IPS-NIHi7 (cell line): ENCODE measurements around the gene DRAP1.

Experiments used
- DNase-seq: peaks from one replicate; pipeline ENCODE4 v3.0.0; 2012; ENCODE audit warnings: mixed read lengths; ENCODE audit errors: extremely low spot score

DRAP1 gene

DNA sequence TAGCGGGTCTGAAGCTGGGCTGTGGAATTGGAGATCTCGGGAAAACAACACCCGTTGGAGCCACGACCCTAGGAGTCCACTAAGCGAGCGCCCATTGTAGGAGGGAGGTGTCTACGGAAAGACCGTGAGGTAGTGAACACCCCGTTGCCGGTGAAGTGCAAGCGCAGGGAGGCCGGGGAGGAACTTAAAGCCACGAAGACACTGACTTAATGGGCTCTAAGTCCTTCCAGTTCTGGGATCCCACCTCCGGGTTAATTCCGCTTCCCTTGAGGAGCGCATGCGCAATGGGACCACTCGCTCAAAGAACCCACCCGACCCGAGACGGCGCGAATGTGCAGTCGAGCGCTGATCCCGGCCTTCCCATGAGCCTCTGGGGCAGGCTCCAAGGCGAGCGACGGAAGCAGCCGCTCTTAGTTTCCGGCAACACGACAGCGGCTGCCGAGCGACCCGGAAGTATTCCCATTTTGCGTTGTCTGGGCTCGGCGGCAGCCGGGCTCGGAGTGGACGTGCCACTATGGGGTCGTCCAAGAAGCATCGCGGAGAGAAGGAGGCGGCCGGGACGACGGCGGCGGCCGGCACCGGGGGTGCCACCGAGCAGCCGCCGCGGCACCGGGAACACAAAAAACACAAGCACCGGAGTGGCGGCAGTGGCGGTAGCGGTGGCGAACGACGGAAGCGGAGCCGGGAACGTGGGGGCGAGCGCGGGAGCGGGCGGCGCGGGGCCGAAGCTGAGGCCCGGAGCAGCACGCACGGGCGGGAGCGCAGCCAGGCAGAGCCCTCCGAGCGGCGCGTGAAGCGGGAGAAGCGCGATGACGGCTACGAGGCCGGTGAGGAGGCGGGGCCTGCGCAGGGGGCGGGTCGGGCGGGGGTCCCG is 42.3 kb downstream of the DRAP1 start, which contains the start of gene SART1:
Gene SART1 (plus strand): TSS at position 468 of the 874 bp plus-strand sequence. CDS start 47 bp downstream, at position 515.
- DNase-seq = peak; percentile 100

DNA sequence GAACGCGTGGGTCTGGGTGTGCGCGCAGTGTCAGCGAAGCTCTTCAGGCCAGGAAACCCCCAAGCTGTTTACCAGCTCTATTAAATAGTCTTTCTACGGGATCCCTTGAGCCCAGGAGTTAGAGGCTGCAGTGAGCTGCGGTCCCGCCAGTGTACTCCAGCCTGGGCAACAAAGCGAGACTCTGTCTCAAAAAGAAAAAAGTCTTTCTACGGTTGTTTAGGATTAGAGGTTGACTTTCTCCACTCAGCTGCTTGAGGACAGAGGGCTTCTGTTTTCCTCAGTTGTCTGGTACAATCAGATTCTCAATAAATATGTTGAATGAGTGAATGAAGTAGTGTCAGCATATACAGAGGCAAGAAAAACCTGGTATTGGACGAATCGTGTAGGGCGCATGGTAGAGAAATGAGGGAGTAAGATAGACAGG is 42.9 kb downstream of the DRAP1 start:
- no peak for DNase-seq

DNA sequence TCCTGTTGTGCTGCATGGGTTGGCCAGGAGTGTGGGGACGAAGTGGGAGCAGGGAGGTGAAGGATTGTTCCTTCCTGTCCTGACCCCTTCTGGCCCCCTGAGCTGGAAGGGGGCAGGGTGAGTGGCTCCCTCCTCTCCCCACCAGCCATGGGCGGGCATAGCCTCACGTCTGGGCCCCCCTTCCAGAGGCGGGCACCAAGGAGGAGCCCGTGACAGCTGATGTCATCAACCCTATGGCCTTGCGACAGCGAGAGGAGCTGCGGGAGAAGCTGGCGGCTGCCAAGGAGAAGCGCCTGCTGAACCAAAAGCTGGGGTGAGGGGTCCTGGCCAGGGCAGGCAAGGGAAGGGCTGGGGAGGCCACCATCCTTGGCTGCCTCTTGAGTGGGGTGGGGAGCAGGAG is 45.7 kb downstream of the DRAP1 start:
- DNase-seq = no peak

DNA sequence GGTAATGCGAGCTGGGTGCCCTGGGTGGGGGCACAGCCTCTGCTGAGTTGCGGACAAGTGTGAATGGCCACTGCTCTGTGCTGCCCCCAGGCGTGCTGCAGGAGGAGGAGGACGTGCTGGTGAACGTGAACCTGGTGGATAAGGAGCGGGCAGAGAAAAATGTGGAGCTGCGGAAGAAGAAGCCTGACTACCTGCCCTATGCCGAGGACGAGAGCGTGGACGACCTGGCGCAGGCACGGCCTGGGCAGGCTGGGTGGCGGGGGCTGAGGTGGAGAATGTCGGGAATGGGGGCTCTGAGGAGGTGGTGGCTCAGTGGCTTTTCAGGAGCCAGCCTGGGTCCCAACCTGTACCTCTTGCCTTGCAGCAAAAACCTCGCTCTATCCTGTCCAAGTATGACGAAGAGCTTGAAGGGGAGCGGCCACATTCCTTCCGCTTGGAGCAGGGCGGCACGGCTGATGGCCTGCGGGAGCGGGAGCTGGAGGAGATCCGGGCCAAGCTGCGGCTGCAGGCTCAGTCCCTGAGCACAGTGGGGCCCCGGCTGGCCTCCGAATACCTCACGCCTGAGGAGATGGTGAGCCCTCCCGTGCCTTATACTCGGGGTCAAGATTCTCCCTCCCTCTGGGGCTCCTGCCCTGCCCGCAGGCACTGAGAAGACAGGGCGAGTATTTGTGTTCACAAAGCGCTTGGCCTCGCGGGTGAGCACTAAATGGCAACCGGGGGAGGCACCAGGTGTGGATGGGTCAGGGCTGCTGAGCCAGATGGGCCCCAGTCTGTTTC is 46.9 kb downstream of the DRAP1 start:
- DNase-seq = no peak

DNA sequence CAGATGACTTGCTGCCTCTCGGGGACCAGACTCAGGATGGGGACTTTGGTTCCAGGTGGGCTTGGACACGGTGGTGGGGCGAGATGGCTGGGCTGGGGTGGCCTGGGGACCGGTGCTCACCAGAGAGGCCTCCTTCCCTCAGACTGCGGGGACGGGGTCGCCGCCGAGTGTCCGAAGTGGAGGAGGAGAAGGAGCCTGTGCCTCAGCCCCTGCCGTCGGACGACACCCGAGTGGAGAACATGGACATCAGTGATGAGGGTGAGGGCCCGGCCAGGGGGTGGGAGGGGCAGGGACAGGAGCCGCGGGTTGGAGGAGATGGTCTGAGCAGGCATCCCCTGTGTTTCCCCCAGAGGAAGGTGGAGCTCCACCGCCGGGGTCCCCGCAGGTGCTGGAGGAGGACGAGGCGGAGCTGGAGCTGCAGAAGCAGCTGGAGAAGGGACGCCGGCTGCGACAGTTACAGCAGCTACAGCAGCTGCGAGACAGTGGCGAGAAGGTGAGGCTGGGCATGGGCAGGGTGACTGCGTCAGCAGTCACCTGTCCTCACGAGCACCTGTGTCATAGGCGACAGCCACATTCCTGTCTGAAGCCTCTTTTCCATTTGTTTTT is 48.2 kb downstream of the DRAP1 start:
- DNase-seq = no peak

DNA sequence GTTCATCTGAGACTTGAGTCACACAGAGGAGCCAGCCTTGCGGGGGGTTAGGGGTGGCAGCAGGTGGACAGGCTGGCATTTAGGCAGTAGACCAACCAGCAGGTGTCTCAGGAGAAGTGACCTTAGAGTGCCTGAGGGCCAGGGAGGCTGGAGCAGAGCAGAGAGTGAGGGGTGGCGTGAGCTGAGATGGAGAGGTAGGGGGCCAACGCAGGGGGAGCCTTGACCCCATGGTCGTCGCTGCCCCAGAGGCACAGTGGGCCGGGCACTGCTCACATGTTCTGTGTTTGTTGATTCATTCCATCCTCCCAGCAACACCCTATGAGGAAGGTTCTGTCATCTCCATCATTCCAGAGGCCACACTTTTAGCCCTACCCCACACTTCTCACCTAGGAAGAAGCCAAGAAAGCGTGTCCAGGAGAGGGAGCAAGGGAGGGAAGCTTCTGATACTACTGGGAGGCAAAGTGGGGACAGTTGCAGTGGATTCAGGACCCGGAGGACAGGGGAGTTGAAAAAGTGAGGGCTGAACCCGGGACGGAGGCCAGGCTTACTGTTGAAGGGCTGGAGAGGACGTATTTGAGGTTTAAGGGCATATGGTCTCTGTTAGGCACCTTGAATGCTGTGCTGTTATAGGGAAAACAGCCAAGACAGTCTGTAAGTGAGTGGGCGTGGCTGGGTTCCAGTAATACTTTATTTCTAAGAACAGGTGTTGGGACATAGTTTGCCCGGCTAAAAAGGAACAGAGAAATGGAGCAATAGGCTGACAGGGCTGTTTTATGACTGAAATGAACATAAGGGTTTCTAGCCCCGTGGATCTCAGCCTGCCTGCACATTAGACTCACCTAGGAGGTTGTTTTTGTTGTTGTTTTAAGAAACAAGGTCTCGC is 49.6 kb downstream of the DRAP1 start:
- DNase-seq = no peak
